ENCODE results near the gene MAP3K15.

Gene MAP3K15, protein sequence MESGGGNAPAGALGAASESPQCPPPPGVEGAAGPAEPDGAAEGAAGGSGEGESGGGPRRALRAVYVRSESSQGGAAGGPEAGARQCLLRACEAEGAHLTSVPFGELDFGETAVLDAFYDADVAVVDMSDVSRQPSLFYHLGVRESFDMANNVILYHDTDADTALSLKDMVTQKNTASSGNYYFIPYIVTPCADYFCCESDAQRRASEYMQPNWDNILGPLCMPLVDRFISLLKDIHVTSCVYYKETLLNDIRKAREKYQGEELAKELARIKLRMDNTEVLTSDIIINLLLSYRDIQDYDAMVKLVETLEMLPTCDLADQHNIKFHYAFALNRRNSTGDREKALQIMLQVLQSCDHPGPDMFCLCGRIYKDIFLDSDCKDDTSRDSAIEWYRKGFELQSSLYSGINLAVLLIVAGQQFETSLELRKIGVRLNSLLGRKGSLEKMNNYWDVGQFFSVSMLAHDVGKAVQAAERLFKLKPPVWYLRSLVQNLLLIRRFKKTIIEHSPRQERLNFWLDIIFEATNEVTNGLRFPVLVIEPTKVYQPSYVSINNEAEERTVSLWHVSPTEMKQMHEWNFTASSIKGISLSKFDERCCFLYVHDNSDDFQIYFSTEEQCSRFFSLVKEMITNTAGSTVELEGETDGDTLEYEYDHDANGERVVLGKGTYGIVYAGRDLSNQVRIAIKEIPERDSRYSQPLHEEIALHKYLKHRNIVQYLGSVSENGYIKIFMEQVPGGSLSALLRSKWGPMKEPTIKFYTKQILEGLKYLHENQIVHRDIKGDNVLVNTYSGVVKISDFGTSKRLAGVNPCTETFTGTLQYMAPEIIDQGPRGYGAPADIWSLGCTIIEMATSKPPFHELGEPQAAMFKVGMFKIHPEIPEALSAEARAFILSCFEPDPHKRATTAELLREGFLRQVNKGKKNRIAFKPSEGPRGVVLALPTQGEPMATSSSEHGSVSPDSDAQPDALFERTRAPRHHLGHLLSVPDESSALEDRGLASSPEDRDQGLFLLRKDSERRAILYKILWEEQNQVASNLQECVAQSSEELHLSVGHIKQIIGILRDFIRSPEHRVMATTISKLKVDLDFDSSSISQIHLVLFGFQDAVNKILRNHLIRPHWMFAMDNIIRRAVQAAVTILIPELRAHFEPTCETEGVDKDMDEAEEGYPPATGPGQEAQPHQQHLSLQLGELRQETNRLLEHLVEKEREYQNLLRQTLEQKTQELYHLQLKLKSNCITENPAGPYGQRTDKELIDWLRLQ (N-terminal part only)

DNA sequence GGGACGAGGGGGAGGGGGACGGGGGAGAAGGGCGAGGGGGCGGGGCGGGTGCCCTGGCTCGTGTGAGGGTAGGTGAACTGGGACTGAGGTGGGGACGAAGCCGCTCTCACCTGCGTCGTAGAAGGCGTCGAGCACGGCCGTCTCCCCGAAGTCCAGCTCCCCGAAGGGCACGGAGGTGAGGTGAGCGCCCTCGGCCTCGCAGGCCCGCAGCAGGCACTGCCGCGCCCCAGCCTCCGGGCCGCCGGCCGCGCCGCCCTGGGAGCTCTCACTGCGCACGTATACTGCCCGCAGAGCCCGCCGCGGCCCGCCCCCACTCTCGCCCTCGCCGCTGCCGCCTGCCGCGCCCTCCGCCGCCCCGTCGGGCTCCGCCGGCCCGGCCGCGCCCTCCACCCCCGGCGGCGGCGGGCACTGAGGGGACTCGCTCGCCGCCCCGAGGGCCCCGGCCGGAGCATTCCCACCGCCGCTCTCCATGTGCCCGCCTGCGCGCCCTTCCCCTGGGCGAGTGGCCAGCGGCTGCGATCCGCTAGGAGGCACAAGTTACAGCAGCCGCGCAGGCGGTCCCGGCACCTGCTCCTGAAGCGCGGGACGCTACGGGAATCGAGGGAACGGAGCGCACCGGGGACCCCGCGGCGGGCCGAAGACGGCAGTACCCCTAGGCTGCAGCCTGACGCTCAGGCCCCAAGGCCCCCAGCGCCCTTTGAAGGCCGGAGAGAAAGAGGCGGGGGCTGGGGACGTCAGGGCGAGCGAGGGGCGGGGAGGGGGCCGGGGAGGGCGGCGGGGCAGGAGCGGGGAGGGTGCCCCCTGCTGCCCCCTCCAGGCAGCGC lies at the start of gene MAP3K15:
Gene MAP3K15 (minus strand): TSS at position 718 of the 824 bp plus-strand sequence. CDS start 247 bp downstream, at position 471.
- DNase-seq = peak; percentile 35

DNA sequence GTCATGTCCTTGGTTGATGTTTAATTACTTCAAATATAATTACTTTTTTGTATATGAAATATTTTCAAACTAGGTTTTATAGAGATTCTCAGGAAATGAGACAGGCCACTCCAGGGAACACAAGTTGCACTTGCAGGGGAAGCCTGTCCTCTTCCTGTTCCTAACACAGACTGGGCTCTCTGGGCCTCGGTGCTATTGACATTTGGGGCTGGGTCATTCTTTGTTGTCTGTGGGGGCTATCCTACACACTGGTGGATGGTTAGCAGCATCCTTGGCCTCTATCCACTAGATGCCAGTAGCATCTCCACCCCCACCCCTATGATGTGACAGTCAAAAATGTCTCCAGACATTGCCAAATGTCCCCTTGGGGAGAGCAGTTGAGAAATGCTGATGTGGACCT lies 49.3 kb upstream of the MAP3K15 start:
- DNase-seq = no peak

GRCh38 chrX:19563746-19564145 lies 48.4 kb upstream of the MAP3K15 start:
- no peak for DNase-seq

- DNase-seq = no peak
Measured at GRCh38 chrX:19563327-19563726, 48.0 kb upstream of the MAP3K15 start.

DNA sequence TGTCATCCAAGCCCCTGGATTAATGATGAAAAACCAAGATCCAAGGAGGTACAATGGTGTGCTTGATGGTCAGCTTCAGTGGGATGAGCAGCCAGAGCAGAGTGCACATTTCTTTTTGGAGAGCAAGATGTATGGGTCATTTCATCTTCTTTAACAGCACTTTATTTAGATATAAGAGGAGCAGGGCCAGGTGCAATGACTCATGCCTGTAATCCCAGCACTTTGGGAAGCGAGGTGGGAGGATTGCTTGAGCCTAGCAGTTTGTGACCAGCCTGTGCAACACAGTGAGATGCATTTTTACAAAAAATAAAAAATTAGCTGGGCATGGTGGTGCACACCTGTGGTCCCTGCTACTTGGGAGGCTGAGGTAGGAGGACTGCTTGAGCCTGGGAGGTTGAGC lies 45.3 kb upstream of the MAP3K15 start:
- no peak for DNase-seq

- DNase-seq = no peak
Measured at GRCh38 chrX:19557822-19558221, 42.5 kb upstream of the MAP3K15 start.

- no peak for DNase-seq
Measured at GRCh38 chrX:19556202-19556601, 40.9 kb upstream of the MAP3K15 start.

- DNase-seq = no peak
Measured at GRCh38 chrX:19555683-19556082, 40.4 kb upstream of the MAP3K15 start.

DNA sequence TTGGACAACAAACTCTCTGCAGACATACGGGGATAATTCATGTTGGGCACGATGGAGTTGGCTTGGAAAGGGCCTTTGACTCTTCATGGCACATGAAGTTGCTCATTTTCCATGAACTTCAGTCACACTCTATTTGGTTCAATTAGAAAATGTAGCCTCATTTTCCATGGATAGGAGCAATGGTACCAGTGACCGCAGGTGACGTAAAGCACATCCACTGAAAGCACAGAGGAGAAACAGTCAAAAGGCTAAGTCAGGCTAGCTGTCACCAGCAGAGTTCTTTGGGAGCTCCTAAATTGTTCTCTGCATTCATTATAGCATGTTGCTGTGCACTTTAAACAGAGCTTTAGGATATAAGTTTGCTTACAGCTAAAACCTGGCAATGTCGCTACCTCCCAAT lies 39.9 kb upstream of the MAP3K15 start:
- no peak for DNase-seq

DNA sequence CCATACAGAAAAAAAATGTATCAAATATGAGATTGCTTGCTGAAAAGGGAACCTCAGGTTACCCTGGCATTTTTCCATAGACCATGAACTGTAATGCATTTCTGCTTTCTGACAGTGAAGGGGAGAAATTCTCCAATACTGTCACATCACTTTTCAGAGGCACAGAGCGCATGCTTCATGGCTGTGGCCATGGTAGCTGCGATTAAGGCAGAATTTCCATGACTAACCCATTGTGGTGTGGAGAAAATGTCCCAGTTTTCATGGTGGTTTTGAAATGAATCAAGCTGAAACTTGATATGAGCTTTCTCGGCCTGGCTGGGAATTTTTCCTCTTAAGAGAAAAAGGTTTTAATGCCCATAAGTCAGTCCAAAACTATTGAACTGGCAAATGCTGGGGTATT lies 39.5 kb upstream of the MAP3K15 start:
- DNase-seq = peak; percentile 48

DNA sequence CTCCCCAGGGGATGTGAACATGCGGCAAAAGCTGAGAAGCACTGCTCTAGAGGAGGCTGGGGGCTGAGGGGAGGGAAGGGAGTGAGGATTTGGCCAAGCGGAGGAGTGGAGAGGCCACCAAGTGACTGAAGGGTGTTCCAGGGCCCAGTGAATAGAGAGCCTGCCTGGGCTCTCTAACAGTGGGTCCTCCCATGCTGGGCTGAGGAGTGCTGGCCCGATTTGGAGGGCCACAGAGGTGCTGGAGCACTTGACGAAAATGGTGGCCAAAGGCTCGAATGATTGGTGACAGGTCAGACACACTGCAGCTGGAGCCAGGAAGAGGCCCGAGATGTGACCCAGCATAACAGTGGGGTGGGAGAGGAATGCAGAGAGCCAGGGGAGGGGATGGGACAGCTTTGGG lies 37.5 kb upstream of the MAP3K15 start:
- DNase-seq = no peak

DNA sequence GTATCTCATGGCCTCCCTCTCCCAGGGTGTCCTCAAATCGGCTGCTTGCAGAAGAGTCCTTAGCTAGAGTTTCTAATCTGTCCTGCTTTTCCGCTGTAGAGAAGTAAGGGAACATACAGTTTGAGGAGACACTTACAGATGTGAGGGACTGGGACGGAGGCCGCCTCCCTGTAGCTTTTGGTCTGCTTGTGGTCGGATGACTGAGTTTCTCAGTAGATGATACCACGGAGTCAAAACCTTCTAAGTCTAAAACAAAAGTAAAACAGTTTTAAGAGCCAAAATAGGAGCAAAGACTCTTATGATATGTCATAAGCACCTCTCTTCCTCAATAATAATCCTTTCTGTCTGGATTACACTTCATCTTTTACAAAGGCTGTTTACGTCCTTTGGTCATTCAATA lies 34.5 kb upstream of the MAP3K15 start:
- DNase-seq = no peak

DNA sequence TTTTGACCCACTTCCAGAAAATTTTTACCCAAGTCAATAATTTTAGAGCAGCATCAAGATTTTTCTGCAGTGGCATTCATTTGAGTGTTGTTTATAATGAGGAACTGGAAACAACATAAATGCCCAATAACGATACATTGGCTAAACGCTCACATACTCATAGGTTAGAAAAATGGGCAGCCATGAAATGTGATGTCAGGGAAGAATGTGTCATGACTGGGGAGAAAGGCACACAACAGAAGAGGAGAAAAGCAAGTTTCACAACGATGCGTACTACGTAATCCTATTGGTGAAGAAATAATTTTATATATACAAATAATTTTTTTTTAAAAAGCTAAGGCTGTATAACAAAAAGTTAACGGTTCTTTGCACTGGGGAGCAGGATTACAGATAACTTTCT lies 33.6 kb upstream of the MAP3K15 start:
- no peak for DNase-seq

DNA sequence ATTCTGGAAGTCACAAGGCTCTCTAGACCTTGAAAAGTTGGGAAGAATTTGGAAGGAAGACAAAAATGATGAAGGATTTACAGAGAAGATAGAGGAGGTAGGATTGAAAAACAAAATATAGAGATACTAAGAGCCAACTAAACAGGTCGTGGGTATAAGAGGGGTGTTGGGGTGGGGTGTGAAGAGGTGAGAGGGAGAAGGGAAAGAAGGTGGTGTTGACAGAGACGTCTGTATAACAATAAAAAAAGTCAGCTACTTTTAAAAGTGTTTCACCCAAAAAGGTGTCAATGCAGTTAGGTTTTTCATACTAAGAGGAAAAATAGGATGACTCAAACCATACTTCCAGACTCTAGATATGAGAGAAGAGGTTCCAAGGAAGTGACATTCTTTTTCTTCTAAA lies 33.0 kb upstream of the MAP3K15 start:
- DNase-seq = no peak

DNA sequence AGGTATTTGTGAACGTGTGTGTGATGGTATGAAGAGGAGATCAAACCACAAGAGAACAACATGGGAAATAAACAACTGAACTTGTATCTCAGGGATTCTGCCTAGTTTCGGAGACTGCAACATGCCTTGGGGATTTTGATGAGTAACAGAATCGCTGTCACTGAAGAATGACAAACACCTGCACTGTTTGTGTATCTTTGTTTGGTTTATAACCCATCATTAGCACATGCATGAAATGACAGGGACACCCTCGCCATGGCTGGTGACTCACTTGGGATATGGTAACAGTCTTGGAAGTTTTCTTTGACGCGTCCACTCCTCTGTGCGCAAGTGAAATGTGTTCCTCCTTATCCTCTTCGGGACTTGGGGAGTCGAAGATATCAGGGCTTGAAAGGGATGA lies 30.3 kb upstream of the MAP3K15 start:
- DNase-seq = no peak

- peak; percentile 39 for DNase-seq
Measured at GRCh38 chrX:19544693-19545305, 29.5 kb upstream of the MAP3K15 start.

DNA sequence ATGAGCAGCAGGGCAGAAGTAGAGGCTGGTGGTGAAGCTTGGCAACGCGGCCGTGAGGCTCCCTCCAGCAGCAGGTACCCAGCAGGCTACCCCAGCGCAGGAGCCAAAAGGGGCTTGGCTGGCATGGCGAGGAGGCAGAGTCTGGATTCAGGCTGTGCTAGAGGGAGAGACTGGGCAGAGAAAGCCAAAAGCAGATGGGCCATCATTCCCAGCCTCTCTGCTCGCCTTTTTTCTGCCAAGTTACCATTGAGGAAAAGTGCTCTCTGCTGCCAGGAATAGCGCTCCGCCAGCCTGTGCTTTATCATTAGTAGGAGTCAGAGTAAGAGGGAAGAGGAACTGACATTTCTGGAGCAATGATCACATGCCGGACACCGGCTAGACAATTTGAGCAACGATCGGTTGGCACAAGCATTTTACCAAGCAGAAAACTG lies 28.7 kb upstream of the MAP3K15 start:
- DNase-seq = no peak

- no peak for DNase-seq
Measured at GRCh38 chrX:19543020-19543715, 27.9 kb upstream of the MAP3K15 start.

GRCh38 chrX:19541931-19542330 lies 26.6 kb upstream of the MAP3K15 start:
- DNase-seq = no peak

- DNase-seq = no peak
Measured at GRCh38 chrX:19541196-19541595, 25.9 kb upstream of the MAP3K15 start.

DNA sequence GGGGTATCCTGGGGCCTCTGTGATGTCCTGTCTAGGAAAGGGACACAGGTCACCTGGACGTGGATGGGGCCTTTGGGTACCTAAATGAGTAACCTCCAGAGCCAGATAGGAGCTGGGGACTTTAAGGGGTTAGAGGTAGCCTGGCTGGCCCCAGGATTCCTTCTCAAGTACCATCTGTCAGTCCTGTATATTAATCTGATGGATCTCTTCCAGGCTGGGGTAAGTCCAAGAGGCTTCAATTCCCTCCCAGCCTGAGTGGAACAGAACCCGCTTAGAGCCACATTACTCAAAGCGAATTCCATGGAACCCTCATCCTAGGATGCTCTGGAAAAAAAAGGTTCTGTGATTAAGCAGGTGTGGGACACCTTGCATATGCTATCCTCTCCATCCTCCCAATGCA lies 24.8 kb upstream of the MAP3K15 start:
- no peak for DNase-seq
